IMR-90 (cell line): ENCODE results near the gene RUNX2. TPM values are rescaled to one million over a fixed set of nuclear protein-coding genes. Genes with fewer than 3 reads are reported as not detected.

ENCODE experiments used
- ATAC-seq: fragments of 200-7000 bp; cut with Tn5 transposase; 2 replicates; pipeline ENCODE4 v1.9.1; 2020; ENCODE audit warnings: low read depth, mild to moderate bottlenecking, moderate library complexity
- BruUV-seq: library from RNA; stranded (reverse); fragments of 400-500 nt; replicated peaks from 2 replicates; lab custom pipeline; 2021; lab: Mats Ljungman, UMichigan
- CTCF ChIA-PET: fragments of 300-600 bp; formaldehyde crosslinking; extraction: SDS; loops from one replicate; lab custom pipeline; 2021; ENCODE audit warnings: antibody characterized with exemption; lab: Yijun Ruan, JAX
- POLR2A ChIA-PET: fragments of 300-600 bp; sonication (Branson Sonifier 250); formaldehyde crosslinking; loops from one replicate; lab custom pipeline; 2022; ENCODE audit warnings: antibody characterized with exemption; ENCODE audit not compliant: unreplicated experiment; lab: Charles Lee
- DNase-seq: peaks from one replicate; pipeline ENCODE4 v3.0.0; 2013
- H2AFZ ChIP-seq: replicated peaks from 2 replicates; pipeline ENCODE3; 2013; ENCODE audit warnings: low read length, mild to moderate bottlenecking; ENCODE audit not compliant: poor library complexity
- H2AK5ac ChIP-seq: 2 replicates; pipeline ENCODE4 v1.6.1; 2013; ENCODE audit warnings: low read depth, low read length, inconsistent platforms
- H2AK9ac ChIP-seq: replicated peaks from 2 replicates; pipeline ENCODE3; 2013; ENCODE audit warnings: mild to moderate bottlenecking, low read depth, low read length, moderate library complexity; ENCODE audit not compliant: poor library complexity
- H2BK120ac ChIP-seq: 2 replicates; pipeline ENCODE4 v1.6.1; 2013; ENCODE audit warnings: low read depth, low read length, inconsistent platforms
- H2BK15ac ChIP-seq: 3 replicates; pipeline ENCODE4 v1.6.1; 2013; ENCODE audit warnings: low read depth, low read length, inconsistent platforms
- H2BK20ac ChIP-seq: 2 replicates; pipeline ENCODE4 v1.6.1; 2013; ENCODE audit warnings: low read depth, mild to moderate bottlenecking, inconsistent platforms, low read length, moderate library complexity
- H2BK5ac ChIP-seq: 2 replicates; pipeline ENCODE4 v1.6.1; 2013; ENCODE audit warnings: mild to moderate bottlenecking, low read depth, low read length, inconsistent platforms; ENCODE audit not compliant: poor library complexity, severe bottlenecking
- H3K14ac ChIP-seq: replicated peaks from 2 replicates; pipeline ENCODE4 v1.6.1; 2013; ENCODE audit warnings: low read depth, low read length, inconsistent platforms
- H3K18ac ChIP-seq: 2 replicates; pipeline ENCODE4 v1.6.1; 2013; ENCODE audit warnings: low read depth, low read length, control low read depth
- H3K23ac ChIP-seq: 2 replicates; pipeline ENCODE4 v1.6.1; 2013; ENCODE audit warnings: low read depth, low read length, inconsistent platforms
- H3K27ac ChIP-seq: 2 replicates; pipeline ENCODE4 v1.5.1; 2013; ENCODE audit warnings: mild to moderate bottlenecking, control low read depth, low read length; ENCODE audit not compliant: insufficient read depth
- H3K27me3 ChIP-seq: 2 replicates; pipeline ENCODE4 v1.6.1; 2013; ENCODE audit warnings: low read length; ENCODE audit not compliant: control insufficient read depth, insufficient read depth
- H3K36me3 ChIP-seq: 2 replicates; pipeline ENCODE4 v1.6.1; 2013; ENCODE audit warnings: low read length, mixed read lengths; ENCODE audit not compliant: control insufficient read depth, insufficient read depth
- H3K4ac ChIP-seq: 2 replicates; pipeline ENCODE4 v1.6.1; 2013; ENCODE audit warnings: low read depth, low read length, inconsistent platforms
- H3K4me1 ChIP-seq: 2 replicates; pipeline ENCODE4 v1.6.1; 2013; ENCODE audit warnings: low read length, mixed read lengths; ENCODE audit not compliant: control insufficient read depth, insufficient read depth
- H3K4me2 ChIP-seq: 2 replicates; pipeline ENCODE4 v1.6.1; 2013; ENCODE audit warnings: low read depth, mild to moderate bottlenecking, control low read depth, low read length, moderate library complexity
- H3K4me3 ChIP-seq: 2 replicates; pipeline ENCODE4 v1.5.1; 2013; ENCODE audit warnings: low read depth, mild to moderate bottlenecking, control low read depth, low read length, moderate library complexity; ENCODE audit not compliant: insufficient read depth
- H3K56ac ChIP-seq: 2 replicates; pipeline ENCODE4 v1.6.1; 2013; ENCODE audit warnings: low read length, inconsistent platforms; ENCODE audit not compliant: insufficient read depth; ENCODE audit errors: extremely low read depth
- H3K79me1 ChIP-seq, 2 experiments: 2 replicates each; pipeline ENCODE4 v1.6.1; 2013; ENCODE audit warnings: low read length in 2 of 2, inconsistent platforms in 1 of 2, low read depth in 1 of 2
- H3K9ac ChIP-seq: 2 replicates; pipeline ENCODE4 v1.6.1; 2013; ENCODE audit warnings: low read depth, low read length, control low read depth
- H3K9me1 ChIP-seq: 2 replicates; pipeline ENCODE4 v1.6.1; 2013; ENCODE audit warnings: low read length, inconsistent platforms; ENCODE audit not compliant: insufficient read depth
- H3K9me3 ChIP-seq: 2 replicates; pipeline ENCODE4 v1.6.1; 2013; ENCODE audit warnings: low read length; ENCODE audit not compliant: control insufficient read depth, insufficient read depth
- H4K20me1 ChIP-seq: 2 replicates; pipeline ENCODE4 v1.6.1; 2013; ENCODE audit warnings: low read length, inconsistent platforms; ENCODE audit not compliant: insufficient read depth
- H4K5ac ChIP-seq: 2 replicates; pipeline ENCODE4 v1.6.1; 2013; ENCODE audit warnings: mild to moderate bottlenecking, low read depth, low read length, control low read depth
- H4K8ac ChIP-seq, 2 experiments: 2 replicates each; pipeline ENCODE4 v1.6.1; 2013; ENCODE audit warnings: low read depth in 2 of 2, low read length in 2 of 2, control low read depth in 1 of 2, inconsistent platforms in 1 of 2
- H4K91ac ChIP-seq: 2 replicates; pipeline ENCODE4 v1.6.1; 2013; ENCODE audit warnings: low read depth, low read length, inconsistent platforms; ENCODE audit not compliant: insufficient read depth
- BHLHE40 ChIP-seq: fragments of 150-350 bp; IDR thresholded peaks from 2 replicates; pipeline ENCODE4 v1.6.1; 2016; ENCODE audit warnings: mild to moderate bottlenecking, low read depth, low read length
- CEBPB ChIP-seq: IDR thresholded peaks from 2 replicates; pipeline ENCODE4 v1.6.1; 2012; ENCODE audit warnings: low read depth, low read length, improper control_type of control experiment
- CHD1 ChIP-seq: IDR thresholded peaks from 2 replicates; pipeline ENCODE4 v1.6.1; 2012; ENCODE audit warnings: low read depth, low read length, improper control_type of control experiment
- CTCF ChIP-seq: conservative IDR thresholded peaks from 2 replicates; pipeline ENCODE4 v1.5.1; 2012; ENCODE audit warnings: mild to moderate bottlenecking, low read depth, low read length, improper control_type of control experiment
- ELK1 ChIP-seq: fragments of 150-350 bp; IDR thresholded peaks from 2 replicates; pipeline ENCODE4 v1.6.1; 2016; ENCODE audit warnings: low read depth, mild to moderate bottlenecking, low read length, moderate library complexity, borderline replicate concordance
- FOS ChIP-seq: fragments of 150-350 bp; IDR thresholded peaks from 2 replicates; pipeline ENCODE4 v1.6.1; 2016; ENCODE audit warnings: low read depth, low read length
- MAFK ChIP-seq: IDR thresholded peaks from 2 replicates; pipeline ENCODE4 v1.6.1; 2012; ENCODE audit warnings: low read depth, low read length, improper control_type of control experiment
- MAZ ChIP-seq: IDR thresholded peaks from 2 replicates; pipeline ENCODE4 v1.6.1; 2012; ENCODE audit warnings: low read depth, mild to moderate bottlenecking, low read length, improper control_type of control experiment, moderate library complexity, borderline replicate concordance
- MXI1 ChIP-seq: IDR thresholded peaks from 2 replicates; pipeline ENCODE4 v1.6.1; 2012; ENCODE audit warnings: low read depth, mild to moderate bottlenecking, low read length, moderate library complexity, borderline replicate concordance
- NFE2L2 ChIP-seq: fragments of 150-350 bp; IDR thresholded peaks from 2 replicates; pipeline ENCODE4 v1.6.1; 2016; ENCODE audit warnings: low read depth, mild to moderate bottlenecking, low read length
- POLR2A ChIP-seq: IDR thresholded peaks from 2 replicates; pipeline ENCODE4 v1.6.1; 2012; ENCODE audit warnings: mild to moderate bottlenecking, low read depth, low read length
- RAD21 ChIP-seq: IDR thresholded peaks from 2 replicates; pipeline ENCODE4 v1.6.1; 2012; ENCODE audit warnings: low read length, improper control_type of control experiment
- RCOR1 ChIP-seq: IDR thresholded peaks from 2 replicates; pipeline ENCODE4 v1.6.1; 2012; ENCODE audit warnings: mild to moderate bottlenecking, low read length, improper control_type of control experiment; ENCODE audit not compliant: insufficient replicate concordance
- RFX5 ChIP-seq: IDR thresholded peaks from 2 replicates; pipeline ENCODE4 v1.8.0; 2012; ENCODE audit warnings: low read depth, mild to moderate bottlenecking, low read length, moderate library complexity
- SMC3 ChIP-seq: fragments of 150-350 bp; IDR thresholded peaks from 2 replicates; pipeline ENCODE4 v1.6.1; 2016; ENCODE audit warnings: low read depth, mild to moderate bottlenecking, antibody characterized with exemption, low read length, moderate library complexity
- USF2 ChIP-seq: fragments of 150-350 bp; IDR thresholded peaks from 2 replicates; pipeline ENCODE4 v1.6.1; 2017; ENCODE audit warnings: mild to moderate bottlenecking, antibody characterized with exemption, low read length, low read depth
- WGBS, 2 experiments: methylation state at CpG; one replicate each; pipeline versions ENCODE4 v1.1.5 to v1.1.7; 2013; ENCODE audit warnings: missing lambda C conversion rate in 2 of 2; ENCODE audit not compliant: insufficient read length in 1 of 2; ENCODE audit errors: extremely low coverage in 2 of 2; 5-methylcytosine and 5-hydroxymethylcytosine counted together
- dilution Hi-C: fragments of 300-500 bp; cut with HindIII; formaldehyde crosslinking; loops from one replicate; pipeline ENCODE4 v1.14.3; 2018; ENCODE audit warnings: low sequenced_read_pairs; ENCODE audit not compliant: unreplicated experiment
- in situ Hi-C: fragments of 300-500 bp; cut with MboI; formaldehyde crosslinking; loops from 3 replicates; pipeline ENCODE4 v1.14.3; 2019; ENCODE audit warnings: low sequenced_read_pairs, inconsistent platforms, mixed read lengths
- intact Hi-C: fragments of 100-400 bp; cut with micrococcal nuclease; formaldehyde crosslinking; loops from 2 replicates; pipeline ENCODE4 v1.10.0; 2022
- polyA plus RNA-seq, 3 experiments: library from polyadenylated mRNA; depleted of rRNA; stranded (reverse); fragments of >200 nt; gene quantifications; 2 replicates each; pipeline ENCODE4 v1.2.3, GENCODE V29; 2012; ENCODE audit warnings: low replicate concordance in 1 of 3
- total RNA-seq: library from RNA; depleted of rRNA; stranded (reverse); fragments of >200 nt; gene quantifications from 2 replicates; pipeline ENCODE4 v1.2.3, GENCODE V29; 2012

RUNX2 gene
- total and polyA plus RNA-seq, 2 of the 4 experiments (the other 2 are of a cell fraction), result 2.3 to 4.7 TPM

- H3K27me3 ChIP-seq, result peaks cover 3% of the 10 kb centered on the region
- no peaks in the 10 kb centered on the region for H3K4me1 ChIP-seq
- no peaks in the 10 kb centered on the region for H3K9me1 ChIP-seq
- no peaks in the 10 kb centered on the region for H3K79me1 ChIP-seq
- no peak overlapping the region for H4K5ac ChIP-seq
- no CpG with 5 or more reads among the region's 2 CpGs for WGBS, 2 experiments
- TF ChIP-seq MXI1 (no peak), MAZ (no peak), ELK1 (no peak), CTCF (no peak), FOS (no peak), CEBPB (no peak), BHLHE40 (no peak), CHD1 (no peak), RAD21 (no peak), NFE2L2 (no peak), RFX5 (no peak), USF2 (no peak), MAFK (no peak), SMC3 (no peak), RCOR1 (no peak), POLR2A (no peak)
- no peak overlapping the region for H3K23ac ChIP-seq
- H3K56ac ChIP-seq, result no peak overlapping the region
- H3K18ac ChIP-seq, result no peak overlapping the region
- no peak overlapping the region for H2BK120ac ChIP-seq
- H2AFZ ChIP-seq, result no peak overlapping the region
- H3K27ac ChIP-seq, result no peak overlapping the region
- H3K9ac ChIP-seq, result no peak overlapping the region
- H2BK15ac ChIP-seq, result no peak overlapping the region
- H3K36me3 ChIP-seq, result no peaks in the 10 kb centered on the region
- H3K9me3 ChIP-seq, result no peaks in the 10 kb centered on the region
- dilution Hi-C loops (no loop called here), in situ Hi-C loops (loop anchor here (25.0 kb wide), 1 partner anchor 512 kb away; no protein-coding TSS in a partner anchor), intact Hi-C loops (no loop called here)
- H2AK5ac ChIP-seq, result no peak overlapping the region
- H3K4ac ChIP-seq, result no peak overlapping the region
- no peaks in the 10 kb centered on the region for H4K20me1 ChIP-seq
- H3K4me3 ChIP-seq, result no peak overlapping the region
- no peak overlapping the region for H2BK5ac ChIP-seq
- DNase-seq (no peak), ATAC-seq (no peak)
- H2BK20ac ChIP-seq, result no peak overlapping the region
- no peak overlapping the region for H4K91ac ChIP-seq
- CTCF ChIA-PET, result no interaction called here
- BruUV-seq, result no TSS peak
- no peak overlapping the region for H3K14ac ChIP-seq
- H3K4me2 ChIP-seq, result no peak overlapping the region
- no peak overlapping the region for H4K8ac ChIP-seq
- H2AK9ac ChIP-seq, result no peak overlapping the region
- POLR2A ChIA-PET, result no interaction called here
Measured at GRCh38 chr6:45400021-45400420, 71.9 kb downstream of the RUNX2 start.
